Measurements from ENCODE around the gene SLC30A7. TPM values are rescaled to one million over a fixed set of nuclear protein-coding genes. Genes with fewer than 3 reads are reported as not detected.

Gene SLC30A7
- total RNA-seq, 1 experiment from 2014 or later = 16.1 TPM

GRCh38 chr1:100924212-100924611 lies 28.3 kb downstream of the SLC30A7 start:
- Mint-ChIP-seq H3K36me3 (ENCODE audit: insufficient read depth, unreplicated experiment) (peaks cover 10% of the 10 kb centered on the region), H3K9me3 (ENCODE audit: unreplicated experiment) (no peaks in the 10 kb centered on the region), H3K4me1 (ENCODE audit: low read depth, unreplicated experiment) (no peaks in the 10 kb centered on the region), H3K4me3 (ENCODE audit: unreplicated experiment) (no peak overlapping the region), H3K27me3 (ENCODE audit: insufficient read depth, unreplicated experiment) (no peaks in the 10 kb centered on the region), H3K27ac (ENCODE audit: unreplicated experiment) (no peak overlapping the region)
- no peaks in the 10 kb centered on the region for H3K36me3 ChIP-seq (ENCODE audit: control insufficient read depth, insufficient read depth, low read length)
- H3K4me3 ChIP-seq (ENCODE audit: low read depth, low read length) = no peak overlapping the region
- intact Hi-C loops (cut with micrococcal nuclease; ENCODE audit: unreplicated experiment) = no loop called here
- ChIA-PET CTCF (no interaction called here), POLR2A (no interaction called here)
- TF ChIP-seq, protein P1, sequence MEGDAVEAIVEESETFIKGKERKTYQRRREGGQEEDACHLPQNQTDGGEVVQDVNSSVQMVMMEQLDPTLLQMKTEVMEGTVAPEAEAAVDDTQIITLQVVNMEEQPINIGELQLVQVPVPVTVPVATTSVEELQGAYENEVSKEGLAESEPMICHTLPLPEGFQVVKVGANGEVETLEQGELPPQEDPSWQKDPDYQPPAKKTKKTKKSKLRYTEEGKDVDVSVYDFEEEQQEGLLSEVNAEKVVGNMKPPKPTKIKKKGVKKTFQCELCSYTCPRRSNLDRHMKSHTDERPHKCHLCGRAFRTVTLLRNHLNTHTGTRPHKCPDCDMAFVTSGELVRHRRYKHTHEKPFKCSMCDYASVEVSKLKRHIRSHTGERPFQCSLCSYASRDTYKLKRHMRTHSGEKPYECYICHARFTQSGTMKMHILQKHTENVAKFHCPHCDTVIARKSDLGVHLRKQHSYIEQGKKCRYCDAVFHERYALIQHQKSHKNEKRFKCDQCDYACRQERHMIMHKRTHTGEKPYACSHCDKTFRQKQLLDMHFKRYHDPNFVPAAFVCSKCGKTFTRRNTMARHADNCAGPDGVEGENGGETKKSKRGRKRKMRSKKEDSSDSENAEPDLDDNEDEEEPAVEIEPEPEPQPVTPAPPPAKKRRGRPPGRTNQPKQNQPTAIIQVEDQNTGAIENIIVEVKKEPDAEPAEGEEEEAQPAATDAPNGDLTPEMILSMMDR (IDR thresholded peaks at IDR 0.05; ENCODE audit: insufficient read depth in 1 of 2, low read depth in 1 of 2, low read length in 1 of 2, severe bottlenecking in 1 of 2, unreplicated experiment in 1 of 2) = no peak
- no peaks in the 10 kb centered on the region for H3K4me1 ChIP-seq
- no TSS peak for BruUV-seq (replicated peaks)
- H3K9me3 ChIP-seq = no peaks in the 10 kb centered on the region
- no peak for DNase-seq
- no peaks in the 10 kb centered on the region for H3K27me3 ChIP-seq (replicated peaks; ENCODE audit: control insufficient read depth, insufficient read depth, low read length)

- Mint-ChIP-seq H3K27ac (ENCODE audit: unreplicated experiment) (no peak overlapping the region), H3K4me1 (ENCODE audit: low read depth, unreplicated experiment) (no peaks in the 10 kb centered on the region), H3K9me3 (ENCODE audit: unreplicated experiment) (no peaks in the 10 kb centered on the region), H3K27me3 (ENCODE audit: insufficient read depth, unreplicated experiment) (no peaks in the 10 kb centered on the region), H3K36me3 (ENCODE audit: insufficient read depth, unreplicated experiment) (peaks cover 10% of the 10 kb centered on the region), H3K4me3 (ENCODE audit: unreplicated experiment) (no peak overlapping the region)
- no peaks in the 10 kb centered on the region for H3K9me3 ChIP-seq
- no peaks in the 10 kb centered on the region for H3K36me3 ChIP-seq (ENCODE audit: control insufficient read depth, insufficient read depth, low read length)
- no peaks in the 10 kb centered on the region for H3K27me3 ChIP-seq (replicated peaks; ENCODE audit: control insufficient read depth, insufficient read depth, low read length)
- ChIA-PET POLR2A (no interaction called here), CTCF (no interaction called here)
- no peak overlapping the region for H3K4me3 ChIP-seq (ENCODE audit: low read depth, low read length)
- TF ChIP-seq, protein P1 (IDR thresholded peaks at IDR 0.05; ENCODE audit: insufficient read depth in 1 of 2, low read depth in 1 of 2, low read length in 1 of 2, severe bottlenecking in 1 of 2, unreplicated experiment in 1 of 2) = no peak
- no TSS peak for BruUV-seq (replicated peaks)
- intact Hi-C loops (cut with micrococcal nuclease; ENCODE audit: unreplicated experiment) = no loop called here
- no peaks in the 10 kb centered on the region for H3K4me1 ChIP-seq
- DNase-seq = no peak
Measured at GRCh38 chr1:100924991-100925390, 29.1 kb downstream of the SLC30A7 start.

DNA sequence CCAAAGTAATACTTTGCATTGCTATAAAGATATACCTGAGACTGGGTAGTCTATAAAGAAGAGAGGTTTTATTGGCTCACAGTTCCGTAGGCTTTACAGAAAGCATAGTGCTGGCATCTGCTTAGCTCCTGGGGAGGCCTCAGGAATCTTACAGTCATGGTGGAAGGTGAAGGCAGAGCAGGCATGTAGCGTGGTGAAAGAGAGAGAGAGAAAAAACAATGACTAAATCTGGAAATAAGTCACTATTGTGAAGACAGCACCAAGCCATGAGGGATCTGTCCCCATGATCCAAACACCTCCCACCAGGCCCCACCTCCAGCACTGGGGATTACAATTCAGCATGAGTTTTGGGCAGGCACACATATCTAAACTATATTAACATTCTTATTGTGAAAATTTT lies 30.4 kb downstream of the SLC30A7 start:
- no peak overlapping the region for H3K27ac Mint-ChIP-seq (ENCODE audit: unreplicated experiment)
- H3K4me3 Mint-ChIP-seq (ENCODE audit: unreplicated experiment) = no peak overlapping the region
- BruUV-seq (replicated peaks) = no TSS peak
- intact Hi-C loops (cut with micrococcal nuclease; ENCODE audit: unreplicated experiment) = no loop called here
- TF ChIP-seq, protein P1 (IDR thresholded peaks at IDR 0.05; ENCODE audit: insufficient read depth in 1 of 2, low read depth in 1 of 2, low read length in 1 of 2, severe bottlenecking in 1 of 2, unreplicated experiment in 1 of 2) = no peak
- Histone ChIP-seq H3K27me3 (replicated peaks; ENCODE audit: control insufficient read depth, insufficient read depth, low read length) (no peaks in the 10 kb centered on the region), H3K4me3 (ENCODE audit: low read depth, low read length) (no peak overlapping the region), H3K9me3 (no peaks in the 10 kb centered on the region), H3K4me1 (no peaks in the 10 kb centered on the region), H3K36me3 (ENCODE audit: control insufficient read depth, insufficient read depth, low read length) (no peaks in the 10 kb centered on the region)
- no peaks in the 10 kb centered on the region for H3K27me3 Mint-ChIP-seq (ENCODE audit: insufficient read depth, unreplicated experiment)
- H3K9me3 Mint-ChIP-seq (ENCODE audit: unreplicated experiment) = no peaks in the 10 kb centered on the region
- ChIA-PET POLR2A (no interaction called here), CTCF (no interaction called here)
- no peak for DNase-seq
- no peaks in the 10 kb centered on the region for H3K4me1 Mint-ChIP-seq (ENCODE audit: low read depth, unreplicated experiment)
- peaks cover 10% of the 10 kb centered on the region for H3K36me3 Mint-ChIP-seq (ENCODE audit: insufficient read depth, unreplicated experiment)
